ENCODE results near the gene TBCD. TPM values are rescaled to one million over a fixed set of nuclear protein-coding genes. Genes with fewer than 3 reads are reported as not detected.

The TBCD gene
- total RNA-seq, 1 donor from 2014 or later, result 44.5 TPM

- no peak for DNase-seq
Observed at GRCh38 chr17:82810644-82811430, 59.0 kb downstream of the TBCD start.

GRCh38 chr17:82812058-82812457, 60.2 kb downstream of the TBCD start:
- DNase-seq, result no peak

- DNase-seq, result no peak
Observed at GRCh38 chr17:82812601-82813000, 60.7 kb downstream of the TBCD start.

GRCh38 chr17:82813299-82814051, 61.6 kb downstream of the TBCD start:
- no peak for DNase-seq

GRCh38 chr17:82814834-82815233, 63.0 kb downstream of the TBCD start:
- no peak for DNase-seq

GRCh38 chr17:82815354-82815753, 63.5 kb downstream of the TBCD start:
- DNase-seq, result no peak

- no peak for DNase-seq
Observed at GRCh38 chr17:82815790-82816305, 64.0 kb downstream of the TBCD start.

GRCh38 chr17:82816358-82816757, 64.5 kb downstream of the TBCD start:
- no peak for DNase-seq

- DNase-seq, result no peak
Observed at GRCh38 chr17:82817947-82818346, 66.1 kb downstream of the TBCD start.

GRCh38 chr17:82820278-82821251, 68.7 kb downstream of the TBCD start:
- no peak for DNase-seq

- DNase-seq, result no peak
Observed at GRCh38 chr17:82821554-82821953, 69.7 kb downstream of the TBCD start.

GRCh38 chr17:82822281-82822680, 70.4 kb downstream of the TBCD start:
- DNase-seq, result no peak

- DNase-seq, result no peak
Observed at GRCh38 chr17:82823004-82823403, 71.1 kb downstream of the TBCD start.

GRCh38 chr17:82825540-82826124, 73.8 kb downstream of the TBCD start:
- no peak for DNase-seq

GRCh38 chr17:82826211-82826610, 74.3 kb downstream of the TBCD start:
- DNase-seq, result no peak

- no peak for DNase-seq
Observed at GRCh38 chr17:82826956-82827355, 75.1 kb downstream of the TBCD start.

- DNase-seq, result no peak
Observed at GRCh38 chr17:82828875-82829487, 77.1 kb downstream of the TBCD start.

GRCh38 chr17:82830249-82830661, 78.4 kb downstream of the TBCD start:
- DNase-seq, result no peak

GRCh38 chr17:82831041-82831817, 79.4 kb downstream of the TBCD start:
- no peak for DNase-seq

GRCh38 chr17:82831818-82832200, 79.9 kb downstream of the TBCD start:
- DNase-seq, result no peak

- DNase-seq, result no peak
Observed at GRCh38 chr17:82832411-82832810, 80.5 kb downstream of the TBCD start.
